Measurements from ENCODE around the gene PCSK4. TPM values are rescaled to one million over a fixed set of nuclear protein-coding genes. Genes with fewer than 3 reads are reported as not detected.

The PCSK4 gene
- total and polyA plus RNA-seq, 10 of the 15 experiments (the other 5 are each of a cell fraction or from before 2014, with no cell fraction given) = 0.27 to 0.99 (median 0.40) TPM; not detected in 3

DNA sequence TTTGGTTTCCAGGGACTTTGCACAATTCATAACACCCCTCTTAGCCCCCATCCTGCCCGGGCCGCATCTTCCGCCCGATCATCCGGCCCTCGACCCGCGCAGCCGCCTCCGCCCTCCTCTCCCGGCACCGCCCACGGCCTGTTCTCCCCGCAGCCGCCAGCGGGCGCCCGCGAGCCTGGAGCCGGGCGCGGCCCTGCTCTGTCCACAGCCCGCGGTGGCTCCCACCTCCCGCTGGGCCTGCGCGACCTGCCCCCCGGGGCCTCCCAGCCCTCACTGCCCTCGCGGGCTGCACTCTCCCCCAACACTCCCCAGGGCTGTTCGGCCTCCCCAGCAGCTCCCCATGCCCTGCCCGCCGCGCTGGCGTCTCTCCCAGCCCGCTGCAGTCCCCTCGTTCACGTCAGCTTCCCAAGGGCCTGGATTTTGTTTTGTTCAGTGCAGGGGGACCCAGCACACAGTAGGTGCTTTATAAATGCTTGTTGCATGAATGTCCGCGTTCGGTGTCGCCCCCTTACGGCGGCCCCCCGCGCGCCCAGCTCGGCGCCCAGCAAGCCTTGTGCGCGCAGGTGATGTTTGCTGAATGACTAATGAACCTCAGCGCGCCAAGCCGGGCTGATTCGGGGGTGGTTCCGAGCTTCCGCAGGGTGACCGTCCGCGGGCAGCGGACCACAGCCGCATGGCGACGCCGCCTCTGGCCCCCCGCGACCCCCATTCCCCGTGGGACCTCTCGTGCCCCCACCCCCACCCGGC is 44.8 kb downstream of the PCSK4 start (continued):
- no peak for TF ChIP-seq CHD1 (IDR thresholded peaks at IDR 0.05; ENCODE audit: low read depth, low read length)
- TF ChIP-seq, protein P1, sequence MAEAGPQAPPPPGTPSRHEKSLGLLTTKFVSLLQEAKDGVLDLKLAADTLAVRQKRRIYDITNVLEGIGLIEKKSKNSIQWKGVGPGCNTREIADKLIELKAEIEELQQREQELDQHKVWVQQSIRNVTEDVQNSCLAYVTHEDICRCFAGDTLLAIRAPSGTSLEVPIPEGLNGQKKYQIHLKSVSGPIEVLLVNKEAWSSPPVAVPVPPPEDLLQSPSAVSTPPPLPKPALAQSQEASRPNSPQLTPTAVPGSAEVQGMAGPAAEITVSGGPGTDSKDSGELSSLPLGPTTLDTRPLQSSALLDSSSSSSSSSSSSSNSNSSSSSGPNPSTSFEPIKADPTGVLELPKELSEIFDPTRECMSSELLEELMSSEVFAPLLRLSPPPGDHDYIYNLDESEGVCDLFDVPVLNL (IDR thresholded peaks at IDR 0.05; ENCODE audit: low read depth, low read length) = no peak
- TF ChIP-seq PAX8 (IDR thresholded peaks at IDR 0.05) = no peak
- TF ChIP-seq WRNIP1 (IDR thresholded peaks at IDR 0.05; ENCODE audit: borderline replicate concordance, low read depth, low read length) = no peak
- TF ChIP-seq NFYA (IDR thresholded peaks at IDR 0.05; ENCODE audit: borderline replicate concordance, low read depth, low read length) = no peak
- no peak for TF ChIP-seq TAF1 (IDR thresholded peaks at IDR 0.05; ENCODE audit: borderline replicate concordance, low read depth, low read length)
- TF ChIP-seq, protein P2, sequence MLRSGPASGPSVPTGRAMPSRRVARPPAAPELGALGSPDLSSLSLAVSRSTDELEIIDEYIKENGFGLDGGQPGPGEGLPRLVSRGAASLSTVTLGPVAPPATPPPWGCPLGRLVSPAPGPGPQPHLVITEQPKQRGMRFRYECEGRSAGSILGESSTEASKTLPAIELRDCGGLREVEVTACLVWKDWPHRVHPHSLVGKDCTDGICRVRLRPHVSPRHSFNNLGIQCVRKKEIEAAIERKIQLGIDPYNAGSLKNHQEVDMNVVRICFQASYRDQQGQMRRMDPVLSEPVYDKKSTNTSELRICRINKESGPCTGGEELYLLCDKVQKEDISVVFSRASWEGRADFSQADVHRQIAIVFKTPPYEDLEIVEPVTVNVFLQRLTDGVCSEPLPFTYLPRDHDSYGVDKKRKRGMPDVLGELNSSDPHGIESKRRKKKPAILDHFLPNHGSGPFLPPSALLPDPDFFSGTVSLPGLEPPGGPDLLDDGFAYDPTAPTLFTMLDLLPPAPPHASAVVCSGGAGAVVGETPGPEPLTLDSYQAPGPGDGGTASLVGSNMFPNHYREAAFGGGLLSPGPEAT (IDR thresholded peaks at IDR 0.05; ENCODE audit: low read depth) = no peak
- no peak for TF ChIP-seq MYB (IDR thresholded peaks at IDR 0.05; ENCODE audit: borderline replicate concordance, low read depth, low read length)
- TF ChIP-seq GABPA (IDR thresholded peaks at IDR 0.05; ENCODE audit: low read depth) = no peak
- no peak for TF ChIP-seq ZNF622 (IDR thresholded peaks at IDR 0.05)
- TF ChIP-seq, protein P3, sequence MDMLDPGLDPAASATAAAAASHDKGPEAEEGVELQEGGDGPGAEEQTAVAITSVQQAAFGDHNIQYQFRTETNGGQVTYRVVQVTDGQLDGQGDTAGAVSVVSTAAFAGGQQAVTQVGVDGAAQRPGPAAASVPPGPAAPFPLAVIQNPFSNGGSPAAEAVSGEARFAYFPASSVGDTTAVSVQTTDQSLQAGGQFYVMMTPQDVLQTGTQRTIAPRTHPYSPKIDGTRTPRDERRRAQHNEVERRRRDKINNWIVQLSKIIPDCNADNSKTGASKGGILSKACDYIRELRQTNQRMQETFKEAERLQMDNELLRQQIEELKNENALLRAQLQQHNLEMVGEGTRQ (IDR thresholded peaks at IDR 0.05; ENCODE audit: borderline replicate concordance, low read depth, low read length) = no peak
- no peak for TF ChIP-seq BMI1 (IDR thresholded peaks at IDR 0.05; ENCODE audit: borderline replicate concordance)
- TF ChIP-seq, protein P4, sequence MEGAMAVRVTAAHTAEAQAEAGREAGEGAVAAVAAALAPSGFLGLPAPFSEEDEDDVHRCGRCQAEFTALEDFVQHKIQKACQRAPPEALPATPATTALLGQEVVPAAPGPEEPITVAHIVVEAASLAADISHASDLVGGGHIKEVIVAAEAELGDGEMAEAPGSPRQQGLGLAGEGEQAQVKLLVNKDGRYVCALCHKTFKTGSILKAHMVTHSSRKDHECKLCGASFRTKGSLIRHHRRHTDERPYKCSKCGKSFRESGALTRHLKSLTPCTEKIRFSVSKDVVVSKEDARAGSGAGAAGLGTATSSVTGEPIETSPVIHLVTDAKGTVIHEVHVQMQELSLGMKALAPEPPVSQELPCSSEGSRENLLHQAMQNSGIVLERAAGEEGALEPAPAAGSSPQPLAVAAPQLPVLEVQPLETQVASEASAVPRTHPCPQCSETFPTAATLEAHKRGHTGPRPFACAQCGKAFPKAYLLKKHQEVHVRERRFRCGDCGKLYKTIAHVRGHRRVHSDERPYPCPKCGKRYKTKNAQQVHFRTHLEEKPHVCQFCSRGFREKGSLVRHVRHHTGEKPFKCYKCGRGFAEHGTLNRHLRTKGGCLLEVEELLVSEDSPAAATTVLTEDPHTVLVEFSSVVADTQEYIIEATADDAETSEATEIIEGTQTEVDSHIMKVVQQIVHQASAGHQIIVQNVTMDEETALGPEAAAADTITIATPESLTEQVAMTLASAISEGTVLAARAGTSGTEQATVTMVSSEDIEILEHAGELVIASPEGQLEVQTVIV (IDR thresholded peaks at IDR 0.05; ENCODE audit: borderline replicate concordance, partially characterized antibody) = no peak
- TF ChIP-seq SRF (IDR thresholded peaks at IDR 0.05; ENCODE audit: low read depth in 2 of 2, low read length in 2 of 2) = no peak
- TF ChIP-seq NR2F1 (conservative IDR thresholded peaks at IDR 0.05) = peak; percentile 55
- no peak for TF ChIP-seq EP300 (IDR thresholded peaks at IDR 0.05; ENCODE audit: borderline replicate concordance in 1 of 2, control insufficient read depth in 1 of 2, low read depth in 2 of 2, low read length in 2 of 2)
- TF ChIP-seq, protein P5, sequence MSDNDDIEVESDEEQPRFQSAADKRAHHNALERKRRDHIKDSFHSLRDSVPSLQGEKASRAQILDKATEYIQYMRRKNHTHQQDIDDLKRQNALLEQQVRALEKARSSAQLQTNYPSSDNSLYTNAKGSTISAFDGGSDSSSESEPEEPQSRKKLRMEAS (IDR thresholded peaks at IDR 0.05; ENCODE audit: low read depth, low read length) = no peak
- no peak for TF ChIP-seq MEF2B (IDR thresholded peaks at IDR 0.05; ENCODE audit: partially characterized antibody, poor library complexity, severe bottlenecking)
- no peak for TF ChIP-seq KAT2A (conservative IDR thresholded peaks at IDR 0.05; ENCODE audit: control insufficient read depth, low read depth, low read length)
- peak; percentile 38 for TF ChIP-seq SP1 (IDR thresholded peaks at IDR 0.05; ENCODE audit: low read depth, low read length)
- no peak for TF ChIP-seq NFIC (IDR thresholded peaks at IDR 0.05; ENCODE audit: low read depth, low read length)
- TF ChIP-seq HDGF (IDR thresholded peaks at IDR 0.05) = no peak
- TF ChIP-seq NR2C2 (IDR thresholded peaks at IDR 0.05; ENCODE audit: borderline replicate concordance, control insufficient read depth, insufficient read length, low read depth) = no peak

Measured in GM12878 (cell line).